ENCODE results near the gene PLXNB1. TPM values are rescaled to one million over a fixed set of nuclear protein-coding genes. Genes with fewer than 3 reads are reported as not detected.

Gene PLXNB1
- total RNA-seq, 4 donors from 2014 or later, result 150 to 455 (median 312) TPM

- DNase-seq, result peak in 1 of 3 donors; percentile 33
- H3K4me1 ChIP-seq, result no peaks in the 10 kb centered on the region
- TF ChIP-seq POLR2A (IDR thresholded peaks at IDR 0.05), result no peak
- TF ChIP-seq, protein P1, sequence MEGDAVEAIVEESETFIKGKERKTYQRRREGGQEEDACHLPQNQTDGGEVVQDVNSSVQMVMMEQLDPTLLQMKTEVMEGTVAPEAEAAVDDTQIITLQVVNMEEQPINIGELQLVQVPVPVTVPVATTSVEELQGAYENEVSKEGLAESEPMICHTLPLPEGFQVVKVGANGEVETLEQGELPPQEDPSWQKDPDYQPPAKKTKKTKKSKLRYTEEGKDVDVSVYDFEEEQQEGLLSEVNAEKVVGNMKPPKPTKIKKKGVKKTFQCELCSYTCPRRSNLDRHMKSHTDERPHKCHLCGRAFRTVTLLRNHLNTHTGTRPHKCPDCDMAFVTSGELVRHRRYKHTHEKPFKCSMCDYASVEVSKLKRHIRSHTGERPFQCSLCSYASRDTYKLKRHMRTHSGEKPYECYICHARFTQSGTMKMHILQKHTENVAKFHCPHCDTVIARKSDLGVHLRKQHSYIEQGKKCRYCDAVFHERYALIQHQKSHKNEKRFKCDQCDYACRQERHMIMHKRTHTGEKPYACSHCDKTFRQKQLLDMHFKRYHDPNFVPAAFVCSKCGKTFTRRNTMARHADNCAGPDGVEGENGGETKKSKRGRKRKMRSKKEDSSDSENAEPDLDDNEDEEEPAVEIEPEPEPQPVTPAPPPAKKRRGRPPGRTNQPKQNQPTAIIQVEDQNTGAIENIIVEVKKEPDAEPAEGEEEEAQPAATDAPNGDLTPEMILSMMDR (IDR thresholded peaks at IDR 0.05), result no peak
- H3K4me3 ChIP-seq, result no peak overlapping the region
- H3K36me3 ChIP-seq, result peaks cover 0 to 92% (median 0%) of the 10 kb centered on the region in 3 donors
- no peak overlapping the region for H3K27ac ChIP-seq
- no peaks in the 10 kb centered on the region for H3K9me3 ChIP-seq
- no peaks in the 10 kb centered on the region for H3K27me3 ChIP-seq
Observed at GRCh38 chr3:48410205-48411040, 19.5 kb downstream of the PLXNB1 start.

DNA sequence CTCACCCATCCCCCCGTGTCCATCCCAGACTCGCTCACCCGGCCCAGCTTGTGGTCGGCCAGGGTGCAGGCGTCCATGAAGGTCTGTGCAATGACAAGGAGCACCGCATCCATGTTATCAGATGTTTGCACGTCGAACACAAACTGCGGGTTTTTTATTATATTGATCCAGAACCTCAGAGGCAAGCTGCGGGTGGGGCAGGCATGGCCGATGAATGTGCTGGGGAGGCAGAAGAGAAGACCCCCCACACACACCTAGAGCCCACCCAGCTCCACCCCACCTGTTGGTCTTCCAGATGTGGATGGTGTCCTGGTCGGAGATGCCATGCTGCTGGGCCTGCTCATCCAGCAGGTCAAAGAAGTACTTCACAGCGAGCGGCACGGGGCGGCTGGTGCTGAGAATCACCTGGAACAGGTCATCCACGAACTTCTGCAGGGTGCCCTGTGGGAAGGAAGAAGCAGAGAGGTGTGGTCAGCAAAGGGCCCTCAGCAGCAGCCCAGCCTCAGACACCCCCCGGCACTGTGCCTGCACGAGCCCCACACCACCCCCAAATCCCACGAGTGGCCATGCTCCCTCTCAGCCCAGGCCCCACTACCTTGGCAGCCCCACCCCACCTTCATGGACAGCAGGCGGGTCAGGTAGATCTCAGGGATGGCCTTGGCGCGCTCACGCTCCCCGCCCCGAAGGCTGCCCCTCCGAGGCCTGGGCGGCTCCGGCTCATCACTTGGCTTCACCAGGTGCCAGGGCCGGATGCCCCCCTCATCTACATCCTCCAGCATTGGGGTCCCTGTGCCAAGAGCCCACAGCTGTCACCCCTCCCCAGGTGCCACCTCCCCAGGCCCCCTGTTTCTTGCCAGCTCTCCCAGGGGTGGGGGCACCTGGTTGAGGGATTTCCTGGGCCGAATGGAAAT lies 20.3 kb downstream of the PLXNB1 start:
- H3K4me3 ChIP-seq, result no peak overlapping the region
- H3K4me1 ChIP-seq, result no peaks in the 10 kb centered on the region
- DNase-seq, result peak in 2 of 3 donors; percentile 41 to 42
- no peaks in the 10 kb centered on the region for H3K27me3 ChIP-seq
- no peak overlapping the region for H3K27ac ChIP-seq
- no peak for TF ChIP-seq POLR2A (IDR thresholded peaks at IDR 0.05)
- TF ChIP-seq, protein P1 (IDR thresholded peaks at IDR 0.05), result no peak
- H3K9me3 ChIP-seq, result no peaks in the 10 kb centered on the region
- H3K36me3 ChIP-seq, result peaks cover 0 to 91% (median 0%) of the 10 kb centered on the region in 3 donors

DNA sequence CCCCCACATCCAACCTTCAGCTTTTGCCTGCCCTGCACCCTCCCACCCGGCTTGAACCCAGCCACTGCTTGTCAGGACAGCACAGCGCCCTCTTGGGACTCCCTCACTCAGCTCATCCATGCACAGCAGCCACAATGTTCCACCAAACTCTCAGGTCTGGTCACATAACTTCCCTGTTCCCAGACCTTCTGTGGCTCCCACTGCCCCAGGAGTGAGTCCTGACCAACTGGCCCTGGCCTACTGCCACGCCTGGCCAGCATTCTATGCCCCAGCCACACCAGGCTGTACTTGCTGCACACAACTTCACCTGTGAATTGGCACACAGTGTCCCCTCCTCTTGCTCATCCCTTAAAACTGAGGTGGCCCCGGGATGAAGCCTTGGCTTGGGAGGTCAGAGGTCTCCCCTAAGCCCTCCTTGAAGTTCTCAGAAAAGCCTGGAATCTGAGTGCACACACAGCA lies 21.0 kb downstream of the PLXNB1 start:
- TF ChIP-seq, protein P1 (IDR thresholded peaks at IDR 0.05), result no peak
- TF ChIP-seq POLR2A (IDR thresholded peaks at IDR 0.05), result no peak
- H3K36me3 ChIP-seq, result peaks cover 0 to 91% (median 0%) of the 10 kb centered on the region in 3 donors
- no peaks in the 10 kb centered on the region for H3K9me3 ChIP-seq
- H3K4me1 ChIP-seq, result no peaks in the 10 kb centered on the region
- no peak overlapping the region for H3K27ac ChIP-seq
- H3K4me3 ChIP-seq, result no peak overlapping the region
- peak in 2 of 3 donors; percentile 34 to 40 for DNase-seq
- no peaks in the 10 kb centered on the region for H3K27me3 ChIP-seq

DNA sequence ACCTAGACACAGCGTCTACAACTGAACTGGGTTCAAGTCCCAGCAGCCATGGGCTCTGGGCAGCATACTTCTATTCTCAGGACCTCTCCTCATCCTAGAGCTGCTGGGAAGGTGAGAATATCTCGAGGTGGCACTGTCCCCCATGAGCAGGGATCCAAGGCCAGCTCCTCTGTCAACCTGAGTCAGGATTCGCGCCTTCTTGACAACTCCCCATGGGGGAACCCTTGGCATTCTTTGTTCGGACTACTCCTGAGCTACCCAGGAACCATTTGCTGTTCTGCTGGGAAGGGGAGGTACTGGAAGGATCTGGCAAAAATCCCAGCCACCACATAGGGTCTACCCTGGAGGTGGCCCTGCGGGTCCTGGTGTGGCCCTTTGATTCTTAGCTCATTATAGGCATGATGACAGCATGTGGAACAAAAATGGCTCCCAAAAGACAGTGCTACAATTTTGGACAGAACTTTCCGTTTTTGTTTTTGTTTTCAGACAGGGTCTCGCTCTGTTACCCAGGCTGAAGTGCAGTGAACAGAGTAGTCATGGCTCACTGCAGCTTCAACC lies 22.3 kb downstream of the PLXNB1 start:
- Histone ChIP-seq H3K27ac (no peak overlapping the region), H3K9me3 (no peaks in the 10 kb centered on the region), H3K4me3 (no peak overlapping the region), H3K4me1 (no peaks in the 10 kb centered on the region), H3K27me3 (no peaks in the 10 kb centered on the region), H3K36me3 (peaks cover 0 to 84% (median 0%) of the 10 kb centered on the region in 3 donors)
- TF ChIP-seq, protein P1 (IDR thresholded peaks at IDR 0.05), result no peak
- TF ChIP-seq POLR2A (IDR thresholded peaks at IDR 0.05), result no peak
- peak in 2 of 3 donors; percentile 8 to 35 for DNase-seq
